SU-DHL-6 (cell line): ENCODE data around the gene PHGDH.

Experiments
- H2AFZ ChIP-seq: fragments of 200-600 bp; sonication (generic); 2 replicates; pipeline ENCODE4 v1.6.1; 2014; ENCODE audit warnings: low read depth, mild to moderate bottlenecking, moderate library complexity, mixed read lengths, antibody characterized with exemption, low read length; ENCODE audit not compliant: severe bottlenecking
- H3F3A ChIP-seq: fragments of 200-600 bp; shearing (Covaris generic); 2 replicates; pipeline ENCODE4 v1.6.0; 2016; ENCODE audit warnings: antibody characterized with exemption, mild to moderate bottlenecking; ENCODE audit not compliant: insufficient read depth
- H3K27ac ChIP-seq: fragments of 200-600 bp; sonication (generic); 2 replicates; pipeline ENCODE4 v1.5.1; 2016; ENCODE audit warnings: low read depth, mild to moderate bottlenecking, low read length, moderate library complexity, mixed read lengths
- H3K27me3 ChIP-seq: fragments of 200-600 bp; sonication (generic), shearing (Covaris generic); 2 replicates; pipeline ENCODE4 v1.6.0; 2014; ENCODE audit warnings: mild to moderate bottlenecking, low read length
- H3K36me3 ChIP-seq: fragments of 200-600 bp; sonication (generic); 2 replicates; pipeline ENCODE4 v1.6.1; 2014; ENCODE audit warnings: mild to moderate bottlenecking, low read length, mixed read lengths
- H3K4me2 ChIP-seq: fragments of 300-600, 200-600 bp; shearing (Covaris generic), sonication (generic); 2 replicates; pipeline ENCODE4 v1.6.0; 2014; ENCODE audit warnings: low read length, low read depth, mild to moderate bottlenecking; ENCODE audit not compliant: poor library complexity, severe bottlenecking
- H3K4me3 ChIP-seq: fragments of 200-600 bp; sonication (generic); 2 replicates; pipeline ENCODE4 v1.5.1; 2014; ENCODE audit warnings: antibody characterized with exemption, low read length, mild to moderate bottlenecking, mixed read lengths; ENCODE audit not compliant: insufficient read depth, poor library complexity, severe bottlenecking
- H3K79me2 ChIP-seq: fragments of 200-600 bp; sonication (generic); 2 replicates; pipeline ENCODE4 v1.6.1; 2014; ENCODE audit warnings: mild to moderate bottlenecking, low read length, moderate library complexity; ENCODE audit not compliant: insufficient read depth
- H3K9ac ChIP-seq: fragments of 200-600 bp; sonication (generic); 2 replicates; pipeline ENCODE4 v1.7.0; 2014; ENCODE audit warnings: mild to moderate bottlenecking, low read length
- H3K9me2 ChIP-seq: fragments of 200-600 bp; sonication (generic); replicated peaks from 2 replicates; pipeline ENCODE4 v1.6.1; 2014; ENCODE audit warnings: low read length; ENCODE audit not compliant: insufficient read depth
- H3K9me3 ChIP-seq: fragments of 200-600 bp; sonication (generic); 2 replicates; pipeline ENCODE4 v1.6.1; 2014; ENCODE audit warnings: low read length, mixed read lengths; ENCODE audit not compliant: insufficient read depth
- H4K20me1 ChIP-seq: fragments of 200-600 bp; sonication (generic); 2 replicates; pipeline ENCODE4 v1.6.1; 2014; ENCODE audit warnings: low read depth, mild to moderate bottlenecking, antibody characterized with exemption, low read length, moderate library complexity, mixed read lengths
- EZH2phosphoT487 ChIP-seq: fragments of 200-600 bp; sonication (generic), shearing (Covaris generic); conservative IDR thresholded peaks from 2 replicates; pipeline ENCODE4 v1.6.1; 2018; ENCODE audit warnings: mild to moderate bottlenecking, antibody characterized with exemption, low read length, moderate library complexity, mixed read lengths
- TF ChIP-seq, protein P1 (sequence below): fragments of 200-600 bp; sonication (generic); IDR thresholded peaks from one replicate; pipeline ENCODE4 v1.5.1; 2017; ENCODE audit warnings: antibody characterized with exemption, mild to moderate bottlenecking, low read length, moderate library complexity; ENCODE audit not compliant: insufficient read depth, poor library complexity, severe bottlenecking

Gene PHGDH

DNA sequence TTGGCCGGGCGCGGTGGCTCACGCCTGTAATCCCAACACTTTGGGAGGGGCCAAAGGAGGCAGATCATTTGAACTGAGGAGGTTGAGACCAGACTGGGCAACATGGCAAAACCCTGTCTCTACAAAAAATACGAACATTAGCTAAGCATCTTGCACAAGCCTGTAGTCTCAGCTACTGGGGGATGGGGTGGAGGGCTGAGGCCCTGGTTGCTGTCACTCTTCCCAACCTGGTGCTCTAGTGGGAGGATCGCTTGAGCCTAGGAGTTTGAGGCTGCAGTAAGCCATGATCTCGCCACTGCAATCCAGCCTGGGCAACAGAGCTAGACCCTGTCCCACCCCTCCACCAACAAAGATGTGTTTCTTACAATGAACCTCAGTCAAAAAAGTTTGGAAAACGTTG is 2.8 kb downstream of the PHGDH start:
- peaks cover 77% of the 10 kb centered on the region for H3K79me2 ChIP-seq
- TF ChIP-seq EZH2phosphoT487, result no peak
- TF ChIP-seq, protein P1, sequence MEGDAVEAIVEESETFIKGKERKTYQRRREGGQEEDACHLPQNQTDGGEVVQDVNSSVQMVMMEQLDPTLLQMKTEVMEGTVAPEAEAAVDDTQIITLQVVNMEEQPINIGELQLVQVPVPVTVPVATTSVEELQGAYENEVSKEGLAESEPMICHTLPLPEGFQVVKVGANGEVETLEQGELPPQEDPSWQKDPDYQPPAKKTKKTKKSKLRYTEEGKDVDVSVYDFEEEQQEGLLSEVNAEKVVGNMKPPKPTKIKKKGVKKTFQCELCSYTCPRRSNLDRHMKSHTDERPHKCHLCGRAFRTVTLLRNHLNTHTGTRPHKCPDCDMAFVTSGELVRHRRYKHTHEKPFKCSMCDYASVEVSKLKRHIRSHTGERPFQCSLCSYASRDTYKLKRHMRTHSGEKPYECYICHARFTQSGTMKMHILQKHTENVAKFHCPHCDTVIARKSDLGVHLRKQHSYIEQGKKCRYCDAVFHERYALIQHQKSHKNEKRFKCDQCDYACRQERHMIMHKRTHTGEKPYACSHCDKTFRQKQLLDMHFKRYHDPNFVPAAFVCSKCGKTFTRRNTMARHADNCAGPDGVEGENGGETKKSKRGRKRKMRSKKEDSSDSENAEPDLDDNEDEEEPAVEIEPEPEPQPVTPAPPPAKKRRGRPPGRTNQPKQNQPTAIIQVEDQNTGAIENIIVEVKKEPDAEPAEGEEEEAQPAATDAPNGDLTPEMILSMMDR, result no peak
- no peaks in the 10 kb centered on the region for H3K27me3 ChIP-seq
- peaks cover 13% of the 10 kb centered on the region; the same call in 1 of the 2 replicates for H4K20me1 ChIP-seq
- no peaks in the 10 kb centered on the region for H3F3A ChIP-seq
- no peak overlapping the region for H2AFZ ChIP-seq
- peak overlapping the region; percentile 99; the same call in 1 of the 2 replicates for H3K9ac ChIP-seq
- no peak overlapping the region for H3K27ac ChIP-seq
- no peaks in the 10 kb centered on the region for H3K36me3 ChIP-seq
- peak overlapping the region; percentile 97 for H3K4me3 ChIP-seq
- H3K4me2 ChIP-seq, result peak overlapping the region; percentile 89
- H3K9me3 ChIP-seq, result no peaks in the 10 kb centered on the region
- no peaks in the 10 kb centered on the region for H3K9me2 ChIP-seq

DNA sequence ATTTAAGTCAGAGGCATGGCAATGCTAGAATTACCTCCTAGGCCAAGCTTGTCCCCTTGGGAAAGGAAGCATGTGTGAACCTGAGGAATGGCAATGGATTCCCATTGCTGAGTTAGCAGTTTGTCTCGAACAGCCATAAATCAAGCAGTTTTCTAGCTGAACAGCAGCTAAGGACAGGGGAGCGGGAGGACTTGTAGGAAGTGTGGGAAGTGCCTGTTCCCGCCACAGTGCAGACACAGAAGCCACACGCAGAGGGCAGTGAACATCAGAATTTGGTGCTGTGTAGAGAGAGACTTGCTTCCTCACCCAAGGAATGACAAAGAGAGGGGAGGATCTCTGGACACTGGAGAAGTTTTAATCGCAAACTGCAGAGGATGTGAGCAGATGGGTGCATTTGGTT is 3.8 kb downstream of the PHGDH start:
- H3K27me3 ChIP-seq, result no peaks in the 10 kb centered on the region
- 0 out of 2 replicates have a peak overlapping the region, but pooled peaks have one; percentile 1 for H3K9ac ChIP-seq
- H2AFZ ChIP-seq, result no peak overlapping the region
- H3K27ac ChIP-seq, result no peak overlapping the region
- no peaks in the 10 kb centered on the region for H3F3A ChIP-seq
- peaks cover 21% of the 10 kb centered on the region; the same call in 1 of the 2 replicates for H4K20me1 ChIP-seq
- TF ChIP-seq EZH2phosphoT487, result no peak
- TF ChIP-seq, protein P1, result no peak
- no peaks in the 10 kb centered on the region for H3K9me2 ChIP-seq
- H3K36me3 ChIP-seq, result no peaks in the 10 kb centered on the region
- peaks cover 86% of the 10 kb centered on the region for H3K79me2 ChIP-seq
- no peak overlapping the region for H3K4me3 ChIP-seq
- H3K4me2 ChIP-seq, result peak overlapping the region; percentile 89
- H3K9me3 ChIP-seq, result no peaks in the 10 kb centered on the region

DNA sequence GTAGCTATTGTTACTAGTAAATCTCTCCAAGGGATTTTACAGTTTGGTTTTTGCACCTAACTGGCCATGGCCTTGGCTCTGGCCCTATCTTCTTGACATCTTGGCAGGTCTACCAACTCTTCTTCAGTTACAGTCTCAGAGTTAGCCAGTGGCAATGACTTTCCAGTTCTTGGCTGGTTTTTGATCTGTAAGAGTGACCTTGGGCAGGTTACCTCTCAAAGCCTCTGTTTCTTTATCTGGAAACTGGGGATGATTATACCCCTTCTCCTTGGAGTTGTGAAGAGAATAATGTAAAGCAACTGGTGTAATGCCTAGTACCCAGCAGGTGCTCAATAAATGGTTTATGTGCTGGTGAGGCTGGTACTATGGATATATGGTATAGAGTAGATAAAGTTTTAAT is 6.7 kb downstream of the PHGDH start:
- Histone ChIP-seq H4K20me1 (peaks cover 24% of the 10 kb centered on the region; the same call in 1 of the 2 replicates), H3K4me3 (no peak overlapping the region), H3F3A (no peaks in the 10 kb centered on the region), H3K9me3 (no peaks in the 10 kb centered on the region), H3K27ac (no peak overlapping the region), H3K9me2 (no peaks in the 10 kb centered on the region), H3K79me2 (peaks cover 79% of the 10 kb centered on the region), H3K9ac (no peak overlapping the region), H2AFZ (no peak overlapping the region), H3K27me3 (no peaks in the 10 kb centered on the region), H3K4me2 (no peak overlapping the region), H3K36me3 (no peaks in the 10 kb centered on the region)
- no peak for TF ChIP-seq EZH2phosphoT487
- TF ChIP-seq, protein P1, result no peak
